HepG2 (cell line): ENCODE data around the gene ZNF385B. TPM values are rescaled to one million over a fixed set of nuclear protein-coding genes. Genes with fewer than 3 reads are reported as not detected.

Experiments
- ATAC-seq: fragments of 200-7000 bp; cut with Tn5 transposase; 3 replicates; pipeline ENCODE4 v1.9.1; 2020; ENCODE audit warnings: mild to moderate bottlenecking, moderate library complexity
- BruUV-seq: library from RNA; stranded (reverse); fragments of 400-500 nt; replicated peaks from 2 replicates; lab custom pipeline; 2021; lab: Mats Ljungman, UMichigan
- CTCF ChIA-PET: fragments of 300-600 bp; formaldehyde crosslinking; extraction: SDS; loops from one replicate; lab custom pipeline; 2021; ENCODE audit warnings: low total read pairs, inconsistent platforms, low intra/inter-chr PET ratio; lab: Yijun Ruan, JAX
- POLR2A ChIA-PET: fragments of 350-600 bp; sonication (Branson Sonifier 250); formaldehyde crosslinking; loops from one replicate; lab custom pipeline; 2020; ENCODE audit warnings: antibody characterized with exemption, inconsistent platforms; lab: Yijun Ruan, JAX
- DNase-seq: peaks from one replicate; pipeline ENCODE4 v3.0.0-alpha.2; 2015; ENCODE audit warnings: low spot score
- FAIRE-seq: peaks from 3 replicates; lab custom pipeline; 2011; peaks lifted over from hg19 to GRCh38; lab: Jason Lieb, UNC
- H2AFZ ChIP-seq: one replicate; pipeline ENCODE4 v1.6.1; 2011; ENCODE audit warnings: low read length, inconsistent platforms
- H3K27ac ChIP-seq: fragments of 300-600 bp; 3 replicates; pipeline ENCODE4 v1.8.0; 2011; ENCODE audit warnings: mixed run types, mild to moderate bottlenecking, mixed read lengths, low read length, inconsistent platforms; ENCODE audit not compliant: insufficient read depth; ENCODE audit errors: extremely low read length
- H3K27me3 ChIP-seq, 2 experiments: fragments of 200-600 bp in 1 of 2; 2 replicates in 1 of 2; 3 replicates in 1 of 2; pipeline versions ENCODE4 v1.6.0 to v1.8.0; 2011; ENCODE audit warnings: low read length in 2 of 2, mild to moderate bottlenecking in 2 of 2, moderate library complexity in 2 of 2, inconsistent platforms in 1 of 2; ENCODE audit not compliant: insufficient read depth in 2 of 2, control insufficient read depth in 1 of 2
- H3K36me3 ChIP-seq, 2 experiments: fragments of 200-600 bp in 1 of 2; replicated peaks in 1 of 2; 2 replicates in 1 of 2; 3 replicates in 1 of 2; pipeline versions ENCODE4 v1.5.1 to v1.8.0; 2011; ENCODE audit warnings: low read length in 2 of 2, inconsistent platforms in 1 of 2; ENCODE audit not compliant: insufficient read depth in 2 of 2, control insufficient read depth in 1 of 2
- H3K4me1 ChIP-seq: 2 replicates; pipeline ENCODE4 v1.5.1; 2012; ENCODE audit warnings: low read length, inconsistent platforms; ENCODE audit not compliant: insufficient read depth
- H3K4me2 ChIP-seq: 2 replicates; pipeline ENCODE4 v1.6.0; 2011; ENCODE audit warnings: low read depth, low read length, inconsistent platforms
- H3K4me3 ChIP-seq, 3 experiments: fragments of 200-600 bp in 1 of 3; sonication (generic), shearing (Covaris generic) in 1 of 3; replicated peaks in 1 of 3; 2 replicates each; pipeline ENCODE4 v1.5.1; 2011 to 2016; ENCODE audit warnings: low read length in 3 of 3, inconsistent platforms in 2 of 3, low read depth in 2 of 3, mild to moderate bottlenecking in 2 of 3, control low read depth in 1 of 3, mixed read lengths in 1 of 3; ENCODE audit not compliant: insufficient read depth in 1 of 3
- H3K79me2 ChIP-seq: one replicate; pipeline ENCODE4 v1.6.1; 2011; ENCODE audit warnings: low read length, inconsistent platforms; ENCODE audit not compliant: insufficient read depth
- H3K9ac ChIP-seq: 2 replicates; pipeline ENCODE4 v1.6.0; 2011; ENCODE audit warnings: mild to moderate bottlenecking, low read depth, low read length, inconsistent platforms; ENCODE audit not compliant: insufficient read depth
- H3K9me3 ChIP-seq: 2 replicates; pipeline ENCODE4 v1.5.1; 2012; ENCODE audit warnings: mild to moderate bottlenecking, low read length
- H4K20me1 ChIP-seq: 2 replicates; pipeline ENCODE4 v1.6.0; 2011; ENCODE audit warnings: inconsistent platforms, mild to moderate bottlenecking, low read length, moderate library complexity; ENCODE audit not compliant: insufficient read depth
- BRD4 ChIP-seq: sonication (generic); formaldehyde crosslinking; IDR thresholded peaks from 2 replicates; pipeline ENCODE4 v1.4.0; 2020; ENCODE audit warnings: missing genetic modification reagents
- CREB1 ChIP-seq, 2 experiments: fragments of 450-650 bp in 1 of 2; IDR thresholded peaks; 2 replicates each; pipeline ENCODE4 v1.6.1; 2016 to 2017; ENCODE audit warnings: control low read depth in 1 of 2, mild to moderate bottlenecking in 1 of 2, missing compliant biosample characterization in 1 of 2, missing genetic modification characterization in 1 of 2
- PLRG1 ChIP-seq: fragments of 450-650 bp; conservative IDR thresholded peaks from 2 replicates; pipeline ENCODE4 v1.6.1; 2016
- PPARG ChIP-seq: conservative IDR thresholded peaks from 2 replicates; pipeline ENCODE4 v1.6.1; 2016; ENCODE audit warnings: missing biosample characterization, missing genetic modification reagents
- PRDM10 ChIP-seq: sonication (generic); formaldehyde crosslinking; IDR thresholded peaks from 2 replicates; pipeline ENCODE4 v1.4.0; 2020; ENCODE audit warnings: low read depth, missing genetic modification reagents
- SNAPC4 ChIP-seq: sonication (generic); formaldehyde crosslinking; IDR thresholded peaks from 2 replicates; pipeline ENCODE4 v1.4.0; 2020; ENCODE audit warnings: mild to moderate bottlenecking, missing genetic modification reagents
- TOE1 ChIP-seq: sonication (generic); formaldehyde crosslinking; IDR thresholded peaks from 2 replicates; pipeline ENCODE4 v1.4.0; 2020; ENCODE audit warnings: mild to moderate bottlenecking, missing genetic modification reagents
- ZFP36L2 ChIP-seq: sonication (generic); formaldehyde crosslinking; IDR thresholded peaks from 2 replicates; pipeline ENCODE4 v1.4.0; 2020; ENCODE audit warnings: missing genetic modification reagents
- ZNF282 ChIP-seq: fragments of 450-650 bp; IDR thresholded peaks from 2 replicates; pipeline ENCODE4 v1.6.1; 2018; ENCODE audit not compliant: partially characterized antibody
- ZNF607 ChIP-seq: sonication (generic); formaldehyde crosslinking; IDR thresholded peaks from 2 replicates; pipeline ENCODE4 v1.5.1; 2020; ENCODE audit warnings: missing genetic modification reagents, mild to moderate bottlenecking, borderline replicate concordance
- ZNF747 ChIP-seq: sonication (generic); formaldehyde crosslinking; IDR thresholded peaks from 2 replicates; pipeline ENCODE4 v1.8.1; 2023; ENCODE audit warnings: missing genetic modification reagents, mild to moderate bottlenecking, borderline replicate concordance
- WGBS: methylation state at CpG from one replicate; pipeline ENCODE4 v1.1.6; 2017; ENCODE audit warnings: low lambda C conversion rate; 5-methylcytosine and 5-hydroxymethylcytosine counted together
- in situ Hi-C: cut with HindIII; loops from 2 replicates; pipeline ENCODE4 v1.10.0; 2017; ENCODE audit warnings: low pct_unique_long_range_greater_than_20kb; ENCODE audit not compliant: extremely low pct_ligation_motif_present
- intact Hi-C: fragments of 100-400 bp; cut with micrococcal nuclease; formaldehyde crosslinking; loops from one replicate; pipeline ENCODE4 v1.10.0; 2022; ENCODE audit not compliant: unreplicated experiment
- polyA plus RNA-seq, 8 experiments: library from polyadenylated mRNA; depleted of rRNA in 3 of 8; stranded (reverse) in 7 of 8; unstranded in 1 of 8; fragments of >200 nt; fragmentation: Illumina TruSeq in 4 of 8; extraction: Trizol in 4 of 8; gene quantifications; 2 replicates each; pipeline versions ENCODE4 v1.2.1 to v1.2.3, GENCODE V29; 2011 to 2016; ENCODE audit warnings: low read depth in 4 of 8, missing spikeins in 1 of 8, mixed read lengths in 1 of 8; ENCODE audit not compliant: insufficient read depth in 1 of 8
- total RNA-seq, 5 experiments: library from RNA; depleted of rRNA; stranded (reverse); fragments of >200 nt; fragmentation: Illumina TruSeq; extraction: Trizol; gene quantifications; 2 replicates each; pipeline ENCODE4 v1.2.3, GENCODE V29; 2016; ENCODE audit warnings: low read depth in 1 of 5
- TF ChIP-seq, protein P1 (sequence below), 2 experiments: sonication (generic) in 1 of 2; formaldehyde crosslinking in 1 of 2; IDR thresholded peaks; 2 replicates each; pipeline versions ENCODE4 v1.5.1 to v1.6.1; 2011 to 2020; ENCODE audit warnings: borderline replicate concordance in 1 of 2, low read depth in 1 of 2, low read length in 1 of 2, mild to moderate bottlenecking in 1 of 2, missing genetic modification reagents in 1 of 2, moderate library complexity in 1 of 2

ZNF385B gene
- total and polyA plus RNA-seq, 2 of the 13 experiments (the other 11 are each of a cell fraction or from before 2014, with no cell fraction given) = 3.3 to 6.7 TPM

GRCh38 chr2:179412112-179412511 is 449.3 kb downstream of the ZNF385B start:
- ChIA-PET CTCF (interaction anchor here (3.3 to 3.4 kb wide), 2 partner anchors 193 to 339 kb away, joined by 14 to 42 read pairs; no protein-coding TSS in a partner anchor), POLR2A (no interaction called here)
- Histone ChIP-seq H3K4me3 (no peak overlapping the region), H3K79me2 (no peaks in the 10 kb centered on the region), H3K4me2 (no peak overlapping the region), H4K20me1 (no peaks in the 10 kb centered on the region), H3K9me3 (no peaks in the 10 kb centered on the region), H3K9ac (no peak overlapping the region), H2AFZ (no peak overlapping the region), H3K27ac (no peak overlapping the region), H3K36me3 (no peaks in the 10 kb centered on the region), H3K27me3 (no peaks in the 10 kb centered on the region), H3K4me1 (peaks cover 9% of the 10 kb centered on the region; the same call in 1 of the 2 replicates)
- in situ Hi-C loops = no loop called here
- DNase-seq (no peak), FAIRE-seq (no peak), ATAC-seq (no peak)
- TF ChIP-seq PRDM10 (CRISPR knock-in tag) (no peak), ZNF607 (no peak), ZFP36L2 (no peak), SNAPC4 (CRISPR knock-in tag) (no peak), TOE1 (CRISPR knock-in tag) (no peak), PPARG (no peak), BRD4 (no peak), PLRG1 (no peak), CREB1 (IDR thresholded peaks at IDR 0.05) (no peak), CREB1 (CRISPR knock-in tag; IDR thresholded peaks at IDR 0.05) (no peak), ZNF747 (no peak), ZNF282 (no peak)
- TF ChIP-seq, protein P1, sequence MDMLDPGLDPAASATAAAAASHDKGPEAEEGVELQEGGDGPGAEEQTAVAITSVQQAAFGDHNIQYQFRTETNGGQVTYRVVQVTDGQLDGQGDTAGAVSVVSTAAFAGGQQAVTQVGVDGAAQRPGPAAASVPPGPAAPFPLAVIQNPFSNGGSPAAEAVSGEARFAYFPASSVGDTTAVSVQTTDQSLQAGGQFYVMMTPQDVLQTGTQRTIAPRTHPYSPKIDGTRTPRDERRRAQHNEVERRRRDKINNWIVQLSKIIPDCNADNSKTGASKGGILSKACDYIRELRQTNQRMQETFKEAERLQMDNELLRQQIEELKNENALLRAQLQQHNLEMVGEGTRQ (IDR thresholded peaks at IDR 0.05; ENCODE audit: low read depth, low read length) = no peak
- TF ChIP-seq, protein P1 (CRISPR knock-in tag; IDR thresholded peaks at IDR 0.05; ENCODE audit: borderline replicate concordance) = no peak
- intact Hi-C loops = no loop called here
- BruUV-seq = no TSS peak
- 49% methylated on average over 3 of the region's 3 CpGs for WGBS
